Lower leg skin (tissue), 3 donors: ENCODE measurements around the gene ADSS1.

Source experiments
- POLR2A ChIP-seq, 2 donors: fragments of 450-650 bp; IDR thresholded peaks; one replicate each; pipeline ENCODE4 v1.6.1; 2016 to 2017; ENCODE audit warnings: antibody characterized with exemption in 2 of 2, mild to moderate bottlenecking in 1 of 2, moderate library complexity in 1 of 2
- TF ChIP-seq, protein P1 (sequence below), 3 donors: fragments of 450-650 bp; IDR thresholded peaks; one replicate each; pipeline ENCODE4 v1.5.1; 2016; ENCODE audit warnings: antibody characterized with exemption in 3 of 3, mild to moderate bottlenecking in 3 of 3, moderate library complexity in 2 of 3

DNA sequence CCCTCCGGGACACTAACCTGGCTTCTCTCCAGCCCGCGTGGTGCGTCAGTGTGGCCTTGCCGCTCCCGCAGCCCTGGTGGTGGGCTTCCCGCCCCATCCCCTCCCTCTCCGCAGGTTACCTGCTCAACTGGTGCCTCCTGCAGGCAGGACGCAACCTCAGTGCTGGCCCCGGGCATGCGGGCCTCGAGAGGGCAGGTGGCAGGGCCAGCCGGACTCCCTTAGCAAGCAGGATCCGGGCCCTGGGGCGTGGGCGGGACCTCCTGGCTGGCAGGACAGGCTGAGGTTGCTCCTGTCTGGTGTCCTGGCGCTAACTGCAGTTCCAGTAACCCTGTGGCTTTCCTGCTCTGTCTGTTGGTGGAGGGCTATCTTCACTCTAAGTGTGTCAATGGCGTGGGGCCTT lies 8.6 kb upstream of the ADSS1 start:
- TF ChIP-seq POLR2A (IDR thresholded peaks at IDR 0.05) = no peak
- TF ChIP-seq, protein P1, sequence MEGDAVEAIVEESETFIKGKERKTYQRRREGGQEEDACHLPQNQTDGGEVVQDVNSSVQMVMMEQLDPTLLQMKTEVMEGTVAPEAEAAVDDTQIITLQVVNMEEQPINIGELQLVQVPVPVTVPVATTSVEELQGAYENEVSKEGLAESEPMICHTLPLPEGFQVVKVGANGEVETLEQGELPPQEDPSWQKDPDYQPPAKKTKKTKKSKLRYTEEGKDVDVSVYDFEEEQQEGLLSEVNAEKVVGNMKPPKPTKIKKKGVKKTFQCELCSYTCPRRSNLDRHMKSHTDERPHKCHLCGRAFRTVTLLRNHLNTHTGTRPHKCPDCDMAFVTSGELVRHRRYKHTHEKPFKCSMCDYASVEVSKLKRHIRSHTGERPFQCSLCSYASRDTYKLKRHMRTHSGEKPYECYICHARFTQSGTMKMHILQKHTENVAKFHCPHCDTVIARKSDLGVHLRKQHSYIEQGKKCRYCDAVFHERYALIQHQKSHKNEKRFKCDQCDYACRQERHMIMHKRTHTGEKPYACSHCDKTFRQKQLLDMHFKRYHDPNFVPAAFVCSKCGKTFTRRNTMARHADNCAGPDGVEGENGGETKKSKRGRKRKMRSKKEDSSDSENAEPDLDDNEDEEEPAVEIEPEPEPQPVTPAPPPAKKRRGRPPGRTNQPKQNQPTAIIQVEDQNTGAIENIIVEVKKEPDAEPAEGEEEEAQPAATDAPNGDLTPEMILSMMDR (IDR thresholded peaks at IDR 0.05) = no peak
